ENCODE data around the gene TRIP13.
A peak's percentile ranks its signal among the peaks of the same experiment; 100 is the strongest.
"Not testable (repeated sequence)": the region's sequence is repeated elsewhere in the genome, so short reads cannot be mapped to it uniquely, and the experiment has no call there.

TRIP13 gene

GRCh38 chr5:892394-893136 is at the start of gene TRIP13, which contains the start of gene BRD9:
Gene TRIP13, plus strand, starts transcription at chr5:892884. Its CDS starts 115 bp downstream, at chr5:892999.
Gene BRD9, minus strand, starts transcription at chr5:892801. Its CDS starts 144 bp downstream, at chr5:892657.
- peak; percentile 84 for DNase-seq (ENCODE audit: low spot score)

DNA sequence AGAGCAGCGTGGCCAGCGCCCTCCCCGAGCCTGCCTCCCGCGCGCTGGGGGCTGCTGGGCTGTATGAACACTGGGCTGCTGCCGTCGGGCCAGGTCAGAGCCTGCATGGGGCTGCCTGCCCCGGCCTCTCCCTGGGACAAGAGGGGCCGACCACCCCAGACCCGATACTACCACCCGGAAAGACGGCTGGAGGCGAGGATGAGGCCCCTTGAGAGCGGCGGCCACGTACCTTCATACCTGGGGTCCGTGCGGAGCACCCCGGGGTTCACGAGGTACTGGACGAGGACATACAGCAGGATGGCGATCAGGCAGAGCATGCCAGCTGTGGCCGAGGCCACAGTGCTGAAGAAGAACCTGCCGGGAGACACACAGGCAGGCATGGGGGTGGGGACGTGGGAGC is 49.3 kb upstream of the TRIP13 start:
- not testable (repeated sequence) for DNase-seq (ENCODE audit: low spot score)

DNA sequence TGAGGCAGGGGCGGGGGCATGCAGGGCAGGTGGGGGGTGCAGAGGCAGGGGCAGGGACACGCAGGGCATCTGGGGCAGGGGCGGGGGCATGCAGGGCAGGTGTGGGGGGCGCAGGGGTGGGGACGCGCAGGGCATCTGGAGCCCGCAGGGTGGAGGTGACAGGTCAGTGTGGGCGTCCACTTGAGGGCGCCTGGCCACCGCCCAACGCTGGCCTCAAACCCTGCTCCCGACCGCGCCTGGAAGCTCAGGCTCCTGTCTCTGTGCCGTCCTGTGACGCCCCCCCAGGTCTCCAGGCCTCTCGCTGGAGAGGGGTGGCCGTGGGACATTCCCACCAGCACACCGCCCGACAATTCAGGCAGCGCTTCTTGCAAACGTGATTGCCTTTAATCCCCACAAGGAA is 48.8 kb upstream of the TRIP13 start:
- not testable (repeated sequence) for DNase-seq (ENCODE audit: low spot score)

- not testable (repeated sequence) for DNase-seq (ENCODE audit: low spot score)
Measured at GRCh38 chr5:844426-844825, 48.3 kb upstream of the TRIP13 start.

DNA sequence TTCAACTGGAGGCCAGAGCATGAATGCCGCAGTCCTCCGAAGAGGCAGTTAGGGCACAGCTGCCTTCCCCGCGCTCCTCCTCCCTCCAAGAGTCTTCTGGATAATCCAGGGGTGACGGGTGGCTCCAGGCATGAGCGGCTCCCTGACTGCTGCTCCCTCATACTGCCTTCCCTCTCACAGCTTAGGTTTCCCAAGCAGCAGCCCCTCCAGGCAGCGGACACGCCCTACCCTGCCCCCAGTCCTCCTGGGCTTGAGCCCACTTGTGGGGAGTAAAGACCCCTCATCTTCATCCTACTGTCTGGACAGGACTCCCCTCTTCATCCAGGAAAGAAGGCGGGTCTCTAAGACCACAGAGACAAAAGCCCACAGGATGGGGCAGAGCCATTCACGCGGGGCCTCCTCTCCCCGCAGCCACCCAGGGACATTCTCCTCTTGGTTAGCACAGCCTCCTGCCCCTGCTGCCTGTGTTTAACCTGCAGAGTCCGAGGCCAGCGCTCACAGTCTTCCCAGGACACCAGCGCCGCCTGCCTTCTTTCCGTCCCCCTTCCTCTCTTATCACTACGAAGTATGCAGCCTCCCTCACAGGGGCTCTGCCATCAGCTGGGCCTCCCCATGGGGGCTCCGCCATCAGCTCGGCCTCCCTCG is 47.5 kb upstream of the TRIP13 start:
- not testable (repeated sequence) for DNase-seq (ENCODE audit: low spot score)

GRCh38 chr5:845676-846601 is 46.7 kb upstream of the TRIP13 start:
- DNase-seq (ENCODE audit: low spot score): not testable (repeated sequence)

- DNase-seq (ENCODE audit: low spot score): not testable (repeated sequence)
Measured at GRCh38 chr5:846602-847091, 46.0 kb upstream of the TRIP13 start.

DNA sequence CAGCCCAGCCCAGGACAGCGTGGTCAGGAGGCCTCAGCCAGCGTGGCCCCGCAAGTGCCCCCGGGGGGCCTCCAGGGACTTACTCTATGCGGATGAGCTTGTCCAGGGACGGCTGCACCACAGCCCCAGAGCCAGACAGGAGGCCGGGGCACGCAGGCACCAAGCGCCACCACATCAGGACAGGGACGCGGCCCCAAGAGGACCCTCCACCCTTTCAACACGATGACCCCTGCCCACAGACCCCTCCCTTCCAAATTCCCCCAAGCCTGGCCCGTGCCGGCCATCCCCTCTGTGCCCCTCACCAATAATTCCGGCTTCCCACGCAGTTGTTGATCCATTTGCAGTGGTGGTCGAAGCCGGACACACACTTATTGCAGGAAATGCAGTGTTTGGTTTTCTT is 45.5 kb upstream of the TRIP13 start:
- DNase-seq (ENCODE audit: low spot score): not testable (repeated sequence)

- DNase-seq (ENCODE audit: low spot score): not testable (repeated sequence)
Measured at GRCh38 chr5:847736-848135, 44.9 kb upstream of the TRIP13 start.

DNA sequence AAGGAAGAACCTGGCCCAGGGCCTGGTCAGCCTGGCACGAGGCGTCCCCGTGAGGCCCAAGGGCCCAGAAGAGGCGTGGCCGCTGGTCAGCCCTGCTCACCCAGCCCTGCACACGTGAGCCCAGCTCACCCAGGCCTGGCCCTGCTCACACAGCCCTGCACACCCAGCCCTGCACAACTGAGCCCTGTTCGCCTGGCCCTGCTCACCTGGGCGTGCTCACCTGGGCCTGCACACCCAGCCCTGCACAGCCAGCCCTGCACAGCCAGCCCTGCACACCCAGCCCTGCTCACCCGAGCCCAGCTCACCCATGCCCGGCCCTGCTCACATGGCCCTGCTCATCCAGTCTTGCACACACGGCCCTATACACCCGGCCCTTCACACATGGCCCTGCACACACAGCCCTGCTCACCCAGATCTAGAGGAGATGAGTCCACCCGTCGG is 44.0 kb upstream of the TRIP13 start:
- no peak for DNase-seq (ENCODE audit: low spot score)

- DNase-seq (ENCODE audit: low spot score): no peak
Measured at GRCh38 chr5:849651-850301, 42.9 kb upstream of the TRIP13 start.

DNA sequence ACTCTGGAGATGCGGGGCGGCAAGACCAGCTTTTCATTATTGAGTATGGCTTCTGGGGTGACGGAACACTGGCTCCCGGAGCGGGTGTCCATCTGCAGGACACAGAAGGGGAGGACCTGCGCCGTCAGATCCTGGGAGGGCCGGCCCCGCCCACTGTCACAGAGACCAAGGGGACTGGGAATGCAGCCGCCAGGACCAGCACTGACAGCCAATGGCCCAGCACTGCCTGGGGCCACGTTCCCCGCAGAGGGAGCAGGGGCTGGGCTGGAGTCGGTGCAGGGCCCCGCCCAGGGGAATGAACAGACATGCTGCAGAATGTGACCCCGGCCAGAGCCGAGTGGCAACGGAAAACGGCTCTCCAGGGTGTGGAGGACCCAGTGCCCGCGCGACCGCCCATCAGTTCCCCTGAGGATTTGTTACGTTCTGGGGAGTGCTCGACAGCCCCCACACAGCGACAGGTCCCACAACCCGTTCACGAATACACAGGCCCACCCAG is 42.1 kb upstream of the TRIP13 start, which contains the start of gene ZDHHC11:
ZDHHC11 (minus strand) TSS at position 476 of the 496 bp plus-strand sequence; CDS start at position 92, 384 bp downstream.
- no peak for DNase-seq (ENCODE audit: low spot score)

- DNase-seq (ENCODE audit: low spot score): no peak
Measured at GRCh38 chr5:851076-851475, 41.6 kb upstream of the TRIP13 start.

DNA sequence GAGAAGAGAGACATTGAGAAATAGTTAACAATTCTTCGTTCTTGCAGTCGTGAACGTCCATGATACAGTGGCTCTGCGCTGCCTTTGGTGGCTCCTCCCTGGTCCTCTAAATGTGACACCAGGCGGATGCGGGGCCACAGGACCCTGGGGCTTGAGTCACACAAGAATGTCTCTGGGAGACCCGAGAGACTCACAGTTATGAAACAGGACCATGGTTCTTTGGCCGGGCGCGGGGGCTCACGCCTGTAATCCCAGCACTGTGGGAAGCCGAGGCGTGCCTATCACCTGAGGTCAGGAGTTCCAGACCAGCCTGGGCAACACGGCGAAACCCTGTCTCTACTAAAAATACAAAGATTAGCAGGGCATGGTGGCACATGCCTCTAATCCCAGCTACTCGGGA is 41.1 kb upstream of the TRIP13 start:
- no peak for DNase-seq (ENCODE audit: low spot score)

GRCh38 chr5:852018-852417 is 40.7 kb upstream of the TRIP13 start:
- DNase-seq (ENCODE audit: low spot score): no peak

DNA sequence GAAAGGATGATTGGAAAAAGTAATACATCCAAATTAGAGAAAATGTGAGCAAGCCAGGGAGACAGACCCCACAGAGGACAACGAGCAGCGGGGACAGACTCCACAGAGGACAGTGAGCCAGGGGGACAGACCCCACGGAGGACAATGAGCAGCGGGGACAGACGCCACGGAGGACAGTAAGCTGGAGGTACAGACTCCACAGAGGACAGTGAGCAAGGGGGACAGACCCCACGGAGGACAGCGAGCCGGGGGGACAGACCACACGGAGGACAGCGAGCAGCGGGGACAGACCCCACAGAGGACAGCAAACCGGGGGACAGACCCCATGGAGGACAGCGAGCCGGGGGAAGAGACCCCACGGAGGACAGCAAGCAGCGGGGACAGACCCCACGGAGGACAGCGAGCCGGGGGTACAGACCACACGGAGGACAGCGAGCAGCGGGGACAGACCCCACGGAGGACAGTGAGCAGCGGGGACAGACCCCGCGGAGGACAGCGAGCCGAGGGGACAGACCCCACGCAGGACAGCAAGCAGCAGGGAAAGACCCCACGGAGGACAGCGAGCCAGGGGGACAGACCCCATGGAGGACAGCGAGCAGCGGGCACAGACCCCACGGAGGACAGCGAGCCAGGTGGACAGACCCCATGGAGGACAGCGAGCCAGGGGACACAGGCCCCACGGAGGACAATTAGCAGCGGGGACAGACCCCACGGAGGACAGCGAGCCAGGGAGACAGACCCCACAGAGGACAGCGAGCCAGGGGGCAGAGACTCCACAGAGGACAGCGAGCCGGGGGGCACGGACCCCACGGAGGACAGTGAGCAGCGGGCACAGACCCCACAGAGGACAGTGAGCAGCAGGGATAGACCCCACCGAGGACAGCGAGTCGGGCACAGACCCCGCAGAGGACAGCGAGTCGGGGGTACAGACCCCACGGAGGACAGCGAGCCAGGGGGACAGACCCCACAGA is 40.0 kb upstream of the TRIP13 start:
- no peak for DNase-seq (ENCODE audit: low spot score)

- DNase-seq (ENCODE audit: low spot score): not testable (repeated sequence)
Measured at GRCh38 chr5:853416-854090, 39.1 kb upstream of the TRIP13 start.

- DNase-seq (ENCODE audit: low spot score): no peak
Measured at GRCh38 chr5:854217-854616, 38.5 kb upstream of the TRIP13 start.

- DNase-seq (ENCODE audit: low spot score): no peak
Measured at GRCh38 chr5:854966-855743, 37.5 kb upstream of the TRIP13 start.

Measured in kidney tubule cell (primary cell).